ENCODE results near the gene TMEM115.
A peak's percentile ranks its signal among the peaks of the same experiment; 100 is the strongest.

Gene TMEM115

DNA sequence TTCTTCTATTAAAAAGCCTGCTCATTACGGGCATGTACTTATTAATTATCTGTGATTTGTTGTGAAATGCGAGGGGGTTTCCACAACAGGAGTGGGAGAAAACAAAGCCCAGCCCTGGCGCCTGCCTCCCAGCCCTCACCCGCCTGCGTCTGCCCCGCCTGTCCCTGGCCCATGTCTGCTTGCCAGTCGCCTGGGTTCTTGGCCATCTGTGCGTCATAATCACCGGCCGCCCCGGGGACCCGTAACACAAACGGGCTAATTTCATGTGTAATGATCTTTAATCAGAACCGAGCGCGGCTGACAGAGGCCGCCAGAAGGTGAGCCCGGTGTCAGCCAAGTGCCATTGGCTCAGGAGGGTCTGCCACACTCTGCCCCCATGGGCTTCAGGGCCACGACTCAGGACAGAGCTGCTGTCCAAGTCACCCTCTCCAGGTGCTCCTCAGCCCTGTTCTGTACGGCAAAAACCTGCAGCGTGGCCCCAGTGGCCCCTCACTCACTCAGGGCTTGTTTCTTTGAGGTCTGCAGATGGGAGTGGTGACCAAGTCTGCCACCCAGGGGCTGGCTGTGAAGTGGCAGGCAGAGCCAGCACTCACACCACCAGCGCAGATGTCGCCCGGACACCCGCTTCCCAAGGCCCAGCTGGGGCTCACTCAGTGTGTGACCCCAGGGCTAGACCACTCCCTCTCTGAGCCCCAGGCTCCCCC, 28.8 kb upstream of the TMEM115 start:
- Histone ChIP-seq H3K27ac (replicated peaks; ENCODE audit: low read length) (no peak overlapping the region), H3K9me3 (replicated peaks in 1 of 2; ENCODE audit: control insufficient read depth in 2 of 2, insufficient read depth in 1 of 2, low read depth in 1 of 2, low read length in 2 of 2) (no peaks in the 10 kb centered on the region), H3K18ac (ENCODE audit: low read length) (peak overlapping the region; percentile 13), H2BK5ac (ENCODE audit: low read length) (peak overlapping the region; percentile 83), H3K4me3 (ENCODE audit: low read length in 2 of 2) (no peak overlapping the region), H4K91ac (ENCODE audit: low read depth, low read length, poor library complexity) (no peak overlapping the region), H3K79me1 (ENCODE audit: low read depth, low read length) (peaks cover 1% of the 10 kb centered on the region), H2AK5ac (ENCODE audit: low read depth, low read length) (peak overlapping the region; percentile 83), H3K27me3 (ENCODE audit: control insufficient read depth in 3 of 3, insufficient read depth in 3 of 3, low read depth in 1 of 3, low read length in 3 of 3) (peaks cover 0 to 92% (median 0%) of the 10 kb centered on the region in 3 experiments), H3K14ac (ENCODE audit: low read length) (no peak overlapping the region), H2BK12ac (ENCODE audit: low read length) (peak overlapping the region; percentile 31), H3K4ac (ENCODE audit: low read length) (peak overlapping the region; percentile 54), H3K36me3 (replicated peaks in 1 of 2; ENCODE audit: control insufficient read depth in 2 of 2, insufficient read depth in 2 of 2, low read length in 2 of 2) (no peaks in the 10 kb centered on the region), H3K9ac (ENCODE audit: low read depth, low read length, poor library complexity) (peak overlapping the region; percentile 74), H3K23ac (ENCODE audit: low read depth, low read length, poor library complexity) (peak overlapping the region; percentile 14), H2BK120ac (ENCODE audit: low read depth, low read length) (peak overlapping the region; percentile 87), H3K4me1 (ENCODE audit: control insufficient read depth in 2 of 2, insufficient read depth in 1 of 2, low read depth in 1 of 2, low read length in 2 of 2) (peaks cover 3 to 5% of the 10 kb centered on the region in 2 donors), H4K8ac (ENCODE audit: low read depth, low read length) (no peak overlapping the region), H2BK15ac (ENCODE audit: low read length) (no peak overlapping the region), H3K4me2 (ENCODE audit: insufficient read depth, low read length, poor library complexity, severe bottlenecking) (no peak overlapping the region), H2AFZ (ENCODE audit: low read length) (peak overlapping the region; percentile 60)
- DNase-seq (ENCODE audit: low spot score) = no peak
- no CpG with 5 or more reads among the region's 25 CpGs for WGBS, 2 donors (ENCODE audit: extremely low coverage in 2 of 2, insufficient read length in 2 of 2, insufficient replicate concordance in 1 of 2)

DNA sequence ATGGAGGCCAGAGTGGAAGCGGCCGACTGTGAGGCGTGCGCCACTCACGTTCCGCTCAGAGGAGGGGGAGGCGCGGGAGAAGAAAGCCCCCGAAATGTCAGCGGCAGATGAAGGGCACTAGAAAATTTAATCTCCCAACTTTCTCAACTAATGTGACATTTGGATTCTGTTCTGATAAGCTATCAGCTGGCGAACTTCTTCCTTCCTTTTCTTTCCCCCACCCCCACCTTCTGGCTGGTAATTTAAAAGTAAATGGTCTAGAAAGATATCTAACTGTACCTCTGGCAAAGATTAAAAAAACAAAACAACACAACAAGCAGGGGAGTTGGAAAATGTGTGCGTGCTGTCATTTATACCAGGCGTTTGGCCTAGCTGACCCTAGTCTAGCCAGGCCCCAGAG, 26.4 kb upstream of the TMEM115 start:
- H2BK120ac ChIP-seq (ENCODE audit: low read depth, low read length) = no peak overlapping the region
- H3K9ac ChIP-seq (ENCODE audit: low read depth, low read length, poor library complexity) = no peak overlapping the region
- no peak overlapping the region for H3K4me2 ChIP-seq (ENCODE audit: insufficient read depth, low read length, poor library complexity, severe bottlenecking)
- peaks cover 0 to 92% (median 0%) of the 10 kb centered on the region in 3 experiments for H3K27me3 ChIP-seq (ENCODE audit: control insufficient read depth in 3 of 3, insufficient read depth in 3 of 3, low read depth in 1 of 3, low read length in 3 of 3)
- H3K4me3 ChIP-seq (ENCODE audit: low read length in 2 of 2) = no peak overlapping the region
- H3K23ac ChIP-seq (ENCODE audit: low read depth, low read length, poor library complexity) = peak overlapping the region; percentile 83
- H2AK5ac ChIP-seq (ENCODE audit: low read depth, low read length) = no peak overlapping the region
- WGBS, 2 donors (ENCODE audit: extremely low coverage in 2 of 2, insufficient read length in 2 of 2, insufficient replicate concordance in 1 of 2) = no CpG with 5 or more reads among the region's 13 CpGs
- H3K4me1 ChIP-seq (ENCODE audit: control insufficient read depth in 2 of 2, insufficient read depth in 1 of 2, low read depth in 1 of 2, low read length in 2 of 2) = peaks cover 7 to 13% of the 10 kb centered on the region in 2 donors
- no peak overlapping the region for H3K27ac ChIP-seq (replicated peaks; ENCODE audit: low read length)
- H2BK5ac ChIP-seq (ENCODE audit: low read length) = no peak overlapping the region
- H4K91ac ChIP-seq (ENCODE audit: low read depth, low read length, poor library complexity) = no peak overlapping the region
- H3K36me3 ChIP-seq (replicated peaks in 1 of 2; ENCODE audit: control insufficient read depth in 2 of 2, insufficient read depth in 2 of 2, low read length in 2 of 2) = no peaks in the 10 kb centered on the region
- no peak overlapping the region for H2AFZ ChIP-seq (ENCODE audit: low read length)
- peaks cover 1% of the 10 kb centered on the region for H3K79me1 ChIP-seq (ENCODE audit: low read depth, low read length)
- H4K8ac ChIP-seq (ENCODE audit: low read depth, low read length) = no peak overlapping the region
- H3K9me3 ChIP-seq (replicated peaks in 1 of 2; ENCODE audit: control insufficient read depth in 2 of 2, insufficient read depth in 1 of 2, low read depth in 1 of 2, low read length in 2 of 2) = no peaks in the 10 kb centered on the region
- no peak overlapping the region for H3K4ac ChIP-seq (ENCODE audit: low read length)
- no peak overlapping the region for H2BK12ac ChIP-seq (ENCODE audit: low read length)
- DNase-seq (ENCODE audit: low spot score) = no peak
- peak overlapping the region; percentile 65 for H3K18ac ChIP-seq (ENCODE audit: low read length)
- no peak overlapping the region for H3K14ac ChIP-seq (ENCODE audit: low read length)
- H2BK15ac ChIP-seq (ENCODE audit: low read length) = no peak overlapping the region

DNA sequence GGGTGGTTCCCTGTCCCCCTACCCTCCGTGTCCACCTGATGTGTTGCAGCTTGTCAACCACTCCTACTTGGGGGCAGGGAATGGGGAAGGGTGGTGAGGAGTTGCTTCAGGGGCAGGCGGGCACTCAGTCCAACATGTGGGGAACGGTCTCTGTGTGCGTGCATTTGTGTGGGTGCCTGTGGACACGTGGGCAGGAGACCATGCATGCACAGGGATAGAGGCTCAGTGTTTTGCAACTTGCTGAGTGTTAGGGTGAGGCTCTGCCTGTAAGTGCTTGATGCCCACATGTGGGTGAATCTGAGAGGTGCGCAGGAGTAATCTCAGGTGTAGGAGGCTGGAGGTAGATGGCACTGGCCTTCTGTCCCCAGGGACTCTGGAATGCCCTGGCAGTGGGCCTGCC, 24.4 kb upstream of the TMEM115 start:
- no peak for DNase-seq (ENCODE audit: low spot score)
- Histone ChIP-seq H3K4me3 (ENCODE audit: low read length in 2 of 2) (no peak overlapping the region), H4K91ac (ENCODE audit: low read depth, low read length, poor library complexity) (no peak overlapping the region), H2BK120ac (ENCODE audit: low read depth, low read length) (no peak overlapping the region), H4K8ac (ENCODE audit: low read depth, low read length) (no peak overlapping the region), H3K79me1 (ENCODE audit: low read depth, low read length) (peaks cover 1% of the 10 kb centered on the region), H3K9ac (ENCODE audit: low read depth, low read length, poor library complexity) (no peak overlapping the region), H3K4me2 (ENCODE audit: insufficient read depth, low read length, poor library complexity, severe bottlenecking) (no peak overlapping the region), H3K4ac (ENCODE audit: low read length) (no peak overlapping the region), H3K27ac (replicated peaks; ENCODE audit: low read length) (no peak overlapping the region), H2BK12ac (ENCODE audit: low read length) (no peak overlapping the region), H3K18ac (ENCODE audit: low read length) (no peak overlapping the region), H2AK5ac (ENCODE audit: low read depth, low read length) (no peak overlapping the region), H3K9me3 (replicated peaks in 1 of 2; ENCODE audit: control insufficient read depth in 2 of 2, insufficient read depth in 1 of 2, low read depth in 1 of 2, low read length in 2 of 2) (no peaks in the 10 kb centered on the region), H3K4me1 (ENCODE audit: control insufficient read depth in 2 of 2, insufficient read depth in 1 of 2, low read depth in 1 of 2, low read length in 2 of 2) (peaks cover 10 to 13% of the 10 kb centered on the region in 2 donors), H3K14ac (ENCODE audit: low read length) (no peak overlapping the region), H3K36me3 (replicated peaks in 1 of 2; ENCODE audit: control insufficient read depth in 2 of 2, insufficient read depth in 2 of 2, low read length in 2 of 2) (peaks cover 0 to 2% of the 10 kb centered on the region in 2 donors), H3K23ac (ENCODE audit: low read depth, low read length, poor library complexity) (no peak overlapping the region), H2BK15ac (ENCODE audit: low read length) (no peak overlapping the region), H3K27me3 (ENCODE audit: control insufficient read depth in 3 of 3, insufficient read depth in 3 of 3, low read depth in 1 of 3, low read length in 3 of 3) (peaks cover 0 to 79% (median 0%) of the 10 kb centered on the region in 3 experiments), H2BK5ac (ENCODE audit: low read length) (peak overlapping the region; percentile 19), H2AFZ (ENCODE audit: low read length) (no peak overlapping the region)
- no CpG with 5 or more reads among the region's 6 CpGs for WGBS, 2 donors (ENCODE audit: extremely low coverage in 2 of 2, insufficient read length in 2 of 2, insufficient replicate concordance in 1 of 2)

DNA sequence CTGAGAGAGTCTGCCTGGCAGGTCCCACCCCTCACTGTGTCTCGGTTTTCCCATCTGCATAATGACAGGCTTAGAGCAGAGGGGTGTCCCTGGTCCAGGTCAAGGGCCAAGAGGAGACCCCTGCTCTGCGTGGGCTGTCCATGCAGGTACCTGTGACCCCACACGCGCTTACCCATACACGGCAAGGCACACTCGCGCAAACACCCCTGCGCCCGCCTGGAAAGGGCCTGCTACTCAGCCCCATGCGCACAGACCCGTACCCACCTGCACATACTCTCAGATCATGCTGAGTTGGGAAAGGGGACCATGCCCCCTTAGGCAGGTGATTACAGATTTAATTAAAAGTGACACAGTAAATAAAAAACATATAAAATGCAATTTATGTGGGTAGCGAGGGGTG, 23.4 kb upstream of the TMEM115 start:
- Histone ChIP-seq H2AK5ac (ENCODE audit: low read depth, low read length) (peak overlapping the region; percentile 81), H3K36me3 (replicated peaks in 1 of 2; ENCODE audit: control insufficient read depth in 2 of 2, insufficient read depth in 2 of 2, low read length in 2 of 2) (peaks cover 0 to 3% of the 10 kb centered on the region in 2 donors), H3K27me3 (ENCODE audit: control insufficient read depth in 3 of 3, insufficient read depth in 3 of 3, low read depth in 1 of 3, low read length in 3 of 3) (peaks cover 0 to 70% (median 0%) of the 10 kb centered on the region in 3 experiments), H3K4me2 (ENCODE audit: insufficient read depth, low read length, poor library complexity, severe bottlenecking) (no peak overlapping the region), H3K9me3 (replicated peaks in 1 of 2; ENCODE audit: control insufficient read depth in 2 of 2, insufficient read depth in 1 of 2, low read depth in 1 of 2, low read length in 2 of 2) (no peaks in the 10 kb centered on the region), H3K27ac (replicated peaks; ENCODE audit: low read length) (no peak overlapping the region), H3K4me1 (ENCODE audit: control insufficient read depth in 2 of 2, insufficient read depth in 1 of 2, low read depth in 1 of 2, low read length in 2 of 2) (peaks cover 6 to 10% of the 10 kb centered on the region in 2 donors), H2AFZ (ENCODE audit: low read length) (peak overlapping the region; percentile 60), H4K91ac (ENCODE audit: low read depth, low read length, poor library complexity) (no peak overlapping the region), H2BK15ac (ENCODE audit: low read length) (no peak overlapping the region), H3K14ac (ENCODE audit: low read length) (no peak overlapping the region), H2BK12ac (ENCODE audit: low read length) (peak overlapping the region; percentile 46), H3K18ac (ENCODE audit: low read length) (peak overlapping the region; percentile 76), H4K8ac (ENCODE audit: low read depth, low read length) (no peak overlapping the region), H3K23ac (ENCODE audit: low read depth, low read length, poor library complexity) (no peak overlapping the region), H3K79me1 (ENCODE audit: low read depth, low read length) (peaks cover 5% of the 10 kb centered on the region), H3K4ac (ENCODE audit: low read length) (no peak overlapping the region), H2BK5ac (ENCODE audit: low read length) (peak overlapping the region; percentile 19), H3K4me3 (ENCODE audit: low read length in 2 of 2) (no peak overlapping the region), H2BK120ac (ENCODE audit: low read depth, low read length) (no peak overlapping the region), H3K9ac (ENCODE audit: low read depth, low read length, poor library complexity) (peak overlapping the region; percentile 77)
- DNase-seq (ENCODE audit: low spot score) = no peak
- WGBS, 2 donors (ENCODE audit: extremely low coverage in 2 of 2, insufficient read length in 2 of 2, insufficient replicate concordance in 1 of 2) = no CpG with 5 or more reads among the region's 12 CpGs

Data from neuronal stem cell (in vitro differentiated cells).